Astrocyte of the cerebellum (primary cell): ENCODE measurements around the gene RASD2.

Experiments
- DNase-seq: peaks from one replicate; pipeline ENCODE4 v3.0.0-alpha.2; 2011; ENCODE audit warnings: low read depth
- H3K4me3 ChIP-seq: 2 replicates; pipeline ENCODE4 v1.5.1; 2011; ENCODE audit warnings: mild to moderate bottlenecking, low read depth, low read length, moderate library complexity
- in situ Hi-C: cut with HindIII; loops from 2 replicates; pipeline ENCODE4 v1.10.0; 2017; ENCODE audit warnings: low sequenced_read_pairs
- TF ChIP-seq, protein P1 (sequence below): IDR thresholded peaks from 2 replicates; pipeline ENCODE4 v1.5.1; 2012; ENCODE audit warnings: low read length, low read depth, moderate library complexity, mild to moderate bottlenecking; ENCODE audit errors: missing control alignments

The RASD2 gene

DNA sequence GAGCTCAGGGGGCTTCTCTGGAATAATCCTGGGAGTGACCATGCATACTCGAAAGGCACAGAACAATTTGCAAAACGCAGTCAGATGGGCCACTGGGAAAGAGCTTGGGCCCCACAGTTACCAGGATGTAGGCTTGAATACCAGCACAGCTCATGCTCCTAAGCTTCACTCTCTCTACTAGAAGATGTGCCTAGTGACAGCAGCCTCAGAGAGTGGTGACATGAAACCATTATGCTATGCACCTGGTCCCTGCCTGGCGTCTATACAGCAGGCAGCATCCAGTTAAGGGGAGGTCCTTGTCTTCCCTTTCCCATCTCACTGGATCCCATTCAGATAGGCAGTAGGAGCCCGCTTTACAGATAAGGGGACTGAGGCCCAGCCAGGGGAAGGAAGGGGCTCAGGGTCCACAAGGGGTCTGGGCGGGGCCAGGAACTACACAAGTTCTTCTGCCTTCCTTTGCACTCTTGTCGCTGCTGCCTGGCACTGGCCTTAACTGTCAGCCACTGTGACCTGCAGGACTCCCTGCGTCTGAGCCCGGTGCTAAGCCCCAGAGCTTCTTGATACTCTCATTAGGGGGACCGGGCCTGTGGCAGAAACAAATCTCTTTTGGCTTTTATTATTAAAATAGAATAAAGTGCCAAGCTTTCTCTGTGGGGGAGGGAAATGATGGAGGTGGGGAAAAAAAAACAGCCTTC, 21.2 kb upstream of the RASD2 start:
- in situ Hi-C loops = no loop called here
- TF ChIP-seq, protein P1, sequence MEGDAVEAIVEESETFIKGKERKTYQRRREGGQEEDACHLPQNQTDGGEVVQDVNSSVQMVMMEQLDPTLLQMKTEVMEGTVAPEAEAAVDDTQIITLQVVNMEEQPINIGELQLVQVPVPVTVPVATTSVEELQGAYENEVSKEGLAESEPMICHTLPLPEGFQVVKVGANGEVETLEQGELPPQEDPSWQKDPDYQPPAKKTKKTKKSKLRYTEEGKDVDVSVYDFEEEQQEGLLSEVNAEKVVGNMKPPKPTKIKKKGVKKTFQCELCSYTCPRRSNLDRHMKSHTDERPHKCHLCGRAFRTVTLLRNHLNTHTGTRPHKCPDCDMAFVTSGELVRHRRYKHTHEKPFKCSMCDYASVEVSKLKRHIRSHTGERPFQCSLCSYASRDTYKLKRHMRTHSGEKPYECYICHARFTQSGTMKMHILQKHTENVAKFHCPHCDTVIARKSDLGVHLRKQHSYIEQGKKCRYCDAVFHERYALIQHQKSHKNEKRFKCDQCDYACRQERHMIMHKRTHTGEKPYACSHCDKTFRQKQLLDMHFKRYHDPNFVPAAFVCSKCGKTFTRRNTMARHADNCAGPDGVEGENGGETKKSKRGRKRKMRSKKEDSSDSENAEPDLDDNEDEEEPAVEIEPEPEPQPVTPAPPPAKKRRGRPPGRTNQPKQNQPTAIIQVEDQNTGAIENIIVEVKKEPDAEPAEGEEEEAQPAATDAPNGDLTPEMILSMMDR = no peak
- no peak overlapping the region for H3K4me3 ChIP-seq
- DNase-seq = no peak

DNA sequence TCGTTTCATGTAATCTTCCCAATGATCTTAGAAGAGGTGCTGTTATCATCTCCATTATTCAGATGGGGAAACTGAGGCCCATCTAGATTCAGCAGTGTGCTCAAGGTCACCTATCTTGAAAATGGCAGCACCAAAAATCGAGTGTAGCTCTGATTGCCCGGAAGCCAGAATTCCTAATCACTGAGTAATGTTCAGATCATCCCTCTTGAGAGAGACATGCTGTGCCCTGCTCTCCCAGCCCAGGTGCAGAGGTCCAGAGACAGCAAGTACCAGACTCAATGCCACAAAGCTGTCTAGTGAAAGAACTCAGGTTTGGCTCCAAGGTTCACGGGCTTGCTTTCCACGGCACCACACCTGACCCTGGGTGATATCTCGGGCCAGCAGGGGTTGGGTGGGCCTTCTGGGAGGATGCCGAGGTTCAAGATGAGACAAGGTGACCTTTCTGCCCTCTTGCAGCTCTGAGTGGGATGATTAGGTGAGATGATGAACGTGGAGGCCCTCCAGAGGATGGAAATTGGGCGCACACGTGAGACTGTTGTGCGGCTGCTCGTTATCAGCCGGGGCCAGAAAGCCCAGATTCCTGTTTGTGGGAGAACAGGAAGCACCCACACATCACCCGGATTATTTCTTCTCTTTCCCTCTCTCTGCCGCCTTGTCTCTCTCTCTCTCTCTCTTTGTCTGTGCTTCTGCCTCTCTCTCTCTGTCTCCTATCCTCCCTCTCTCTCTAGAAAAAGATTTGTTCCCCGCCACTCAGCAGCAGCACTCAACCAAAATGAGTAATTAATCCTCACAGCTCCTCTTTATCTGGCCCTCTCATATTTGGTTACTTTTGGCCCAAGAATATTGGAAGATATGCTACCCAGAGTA, 19.0 kb upstream of the RASD2 start:
- no peak overlapping the region for H3K4me3 ChIP-seq
- TF ChIP-seq, protein P1 = no peak
- in situ Hi-C loops = no loop called here
- DNase-seq = no peak

DNA sequence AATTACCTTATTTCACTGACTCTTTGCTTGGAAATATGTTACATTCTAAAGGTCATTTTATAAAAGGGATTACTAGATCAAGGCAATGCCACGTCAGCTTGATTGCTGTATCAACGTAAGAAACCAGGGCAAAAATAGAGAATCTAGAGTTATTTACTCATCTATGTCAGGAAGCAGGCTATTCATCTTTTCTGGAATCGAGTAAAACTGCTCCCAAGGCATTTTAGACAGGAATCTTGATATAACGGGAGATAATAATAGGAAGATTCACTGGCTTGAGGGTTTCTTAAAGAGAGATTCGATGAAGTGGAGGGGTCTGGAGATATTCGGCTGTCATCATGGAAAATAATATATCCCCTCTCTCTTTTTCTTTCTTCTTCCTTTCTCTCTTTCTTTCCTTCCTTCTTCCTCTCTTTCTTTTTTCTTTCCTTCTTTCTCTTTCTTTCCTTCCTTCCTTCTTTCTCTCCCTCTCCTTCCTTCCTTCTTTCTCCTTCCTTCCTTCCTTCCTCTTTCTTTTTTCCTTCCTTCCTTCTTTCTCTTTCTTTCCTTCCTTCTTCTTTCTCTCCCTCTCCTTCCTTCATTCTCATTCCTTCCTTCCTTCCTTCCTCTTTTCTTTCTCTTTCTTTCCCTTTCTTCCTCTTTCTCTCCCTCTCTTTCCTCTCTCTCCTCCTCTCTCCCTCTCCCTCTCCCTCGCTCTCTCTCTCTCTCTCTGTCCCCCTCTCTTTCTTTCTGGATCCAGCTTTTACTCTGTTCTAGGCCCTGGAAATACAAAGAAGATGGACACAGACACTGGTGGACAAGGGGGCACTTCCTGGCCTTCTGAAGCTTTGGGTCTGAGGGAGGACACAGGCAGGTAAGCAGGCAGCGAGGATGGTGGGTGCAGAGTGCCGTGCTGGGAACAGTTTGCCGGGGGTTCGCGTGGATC, 18.1 kb upstream of the RASD2 start:
- TF ChIP-seq, protein P1 = no peak

DNA sequence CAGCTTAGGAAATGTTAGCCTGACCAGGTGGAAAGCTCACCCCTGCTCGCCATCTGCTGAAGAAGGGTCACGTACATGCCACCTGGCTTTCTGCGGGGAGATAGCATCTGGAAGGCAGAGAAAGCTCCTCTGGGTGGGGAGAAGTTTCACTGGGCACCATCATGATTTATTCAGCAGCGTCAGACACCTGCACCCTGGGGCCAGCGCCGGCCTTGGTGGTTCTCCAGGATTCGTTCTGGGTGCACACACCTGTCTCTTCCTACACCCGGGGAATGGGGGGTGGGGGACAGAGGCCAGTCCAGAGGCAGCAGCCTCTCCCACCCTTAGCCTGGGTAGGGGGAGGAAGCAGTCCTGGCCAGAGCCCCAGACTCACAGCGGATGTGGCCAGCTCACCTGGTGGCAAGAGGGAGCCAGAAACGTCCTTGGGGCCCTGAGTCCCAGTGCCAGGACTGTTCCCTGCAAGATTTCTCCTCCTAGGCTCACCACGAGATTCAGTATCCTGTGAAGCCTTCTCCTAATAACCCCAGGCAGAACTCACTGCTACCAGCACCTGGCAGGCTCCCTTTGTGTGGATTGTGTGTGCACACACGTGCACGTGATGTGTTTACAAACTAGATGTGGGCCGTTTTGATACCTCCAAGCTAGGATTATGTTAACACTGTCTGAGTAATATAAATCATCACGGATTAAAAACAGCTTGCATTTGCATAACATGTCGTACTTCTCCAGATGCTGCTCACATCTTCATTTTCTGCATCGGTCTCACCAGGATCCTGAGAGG, 17.3 kb upstream of the RASD2 start:
- DNase-seq = no peak
- in situ Hi-C loops = no loop called here
- TF ChIP-seq, protein P1 = no peak
- no peak overlapping the region for H3K4me3 ChIP-seq

More for the DNA sequence above, 18.1 kb upstream of the RASD2 start:
- in situ Hi-C loops = no loop called here
- DNase-seq = no peak
- H3K4me3 ChIP-seq = no peak overlapping the region

DNA sequence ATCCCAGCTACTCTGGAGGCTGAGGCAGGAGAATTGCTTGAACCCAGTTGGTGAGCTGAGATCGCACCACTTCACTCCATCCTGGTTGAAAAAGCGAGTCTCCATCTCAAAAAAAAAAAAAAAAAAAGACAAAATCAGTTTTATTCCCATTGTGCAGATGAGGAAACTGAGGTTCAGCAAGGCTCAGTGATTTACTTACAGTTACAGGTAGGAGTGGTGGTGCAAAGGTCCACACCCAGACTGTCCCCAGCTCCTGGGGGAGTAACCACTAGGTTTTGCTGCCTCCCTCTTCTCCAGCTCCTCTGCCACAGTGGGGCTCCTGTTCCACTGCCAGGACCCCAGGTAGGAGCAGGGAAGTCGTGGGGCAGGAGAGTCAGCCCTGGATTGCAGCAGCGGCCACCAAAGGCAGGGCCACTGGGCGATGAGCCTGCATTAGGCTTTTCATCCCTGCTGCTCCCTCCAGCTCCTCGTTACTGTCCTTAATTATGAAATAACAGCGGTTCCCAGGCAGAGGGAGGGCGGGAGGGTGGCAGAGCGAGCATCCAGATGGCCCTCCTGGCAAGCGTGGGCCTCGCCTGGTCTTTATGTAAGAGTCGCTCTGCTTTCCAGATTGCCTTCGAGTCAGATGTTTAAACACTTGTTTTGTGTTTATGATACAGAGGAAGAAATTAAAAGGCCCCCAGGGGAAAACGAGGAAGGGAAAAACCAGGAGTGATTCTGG, 15.5 kb upstream of the RASD2 start:
- in situ Hi-C loops = no loop called here
- H3K4me3 ChIP-seq = no peak overlapping the region
- DNase-seq = no peak
- TF ChIP-seq, protein P1 = no peak
